ENCODE results near the gene TEAD3. TPM values are rescaled to one million over a fixed set of nuclear protein-coding genes. Genes with fewer than 3 reads are reported as not detected.
A peak's percentile ranks its signal among the peaks of the same experiment; 100 is the strongest.

The TEAD3 gene
- total RNA-seq, 1 donor from 2014 or later: 75.5 TPM

DNA sequence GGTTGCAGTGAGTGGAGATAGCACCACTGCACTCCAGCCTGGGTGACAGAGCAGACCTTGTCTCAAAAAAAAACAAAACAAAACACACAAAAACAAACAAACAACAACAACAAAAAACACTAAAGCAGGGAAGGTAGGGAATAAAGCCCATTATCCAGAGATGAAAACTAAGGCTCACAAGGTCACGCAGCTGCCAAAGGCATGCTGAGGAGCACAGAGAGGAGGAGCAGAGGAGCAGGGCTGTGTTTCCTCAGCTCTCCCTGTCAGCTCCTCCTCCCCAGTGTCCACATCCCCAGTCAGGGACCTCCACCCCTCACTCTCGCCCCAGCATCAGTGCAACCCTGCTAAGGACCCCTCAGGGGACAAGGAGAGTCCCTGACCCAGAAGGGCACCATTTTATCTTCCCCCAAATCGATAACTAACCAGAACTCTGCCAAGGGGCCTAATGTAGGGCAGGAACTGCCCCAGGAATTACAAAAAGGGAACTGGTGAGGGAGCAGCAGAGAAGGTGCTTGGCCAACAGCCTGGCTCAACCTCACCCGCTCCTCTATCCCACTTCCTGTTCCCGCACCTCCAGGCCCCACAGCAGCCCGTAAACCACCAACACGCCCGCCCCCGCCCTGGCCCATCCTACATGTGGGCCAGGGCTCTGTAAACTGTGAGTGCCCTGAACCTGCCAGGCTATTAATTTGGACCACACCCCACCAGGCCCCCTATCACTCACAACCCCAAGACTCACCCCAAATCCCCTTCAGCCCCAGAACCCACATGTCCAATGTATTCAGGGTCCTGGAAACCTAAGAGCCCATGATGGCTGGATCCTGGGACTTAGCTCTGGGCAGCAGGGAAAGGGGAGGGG is 9.0 kb downstream of the TEAD3 start:
- Histone ChIP-seq H3K79me2 (ENCODE audit: insufficient read depth, low read length) (peaks cover 96% of the 10 kb centered on the region), H3K27me3 (ENCODE audit: insufficient read depth, low read length) (no peaks in the 10 kb centered on the region), H3K27ac (ENCODE audit: low read depth, low read length) (peak overlapping the region; percentile 16), H3K4me2 (ENCODE audit: low read length) (peak overlapping the region; percentile 65), H2AFZ (ENCODE audit: low read depth, low read length) (no peak overlapping the region), H3K4me1 (ENCODE audit: insufficient read depth, low read length) (peaks cover 77% of the 10 kb centered on the region), H3K4me3 (ENCODE audit: insufficient read depth, low read depth, low read length) (no peak overlapping the region), H3K9ac (ENCODE audit: low read length) (peak overlapping the region; percentile 39), H3K9me3 (ENCODE audit: insufficient read depth, low read depth, low read length) (no peaks in the 10 kb centered on the region), H4K20me1 (ENCODE audit: insufficient read depth, low read length) (peaks cover 50% of the 10 kb centered on the region), H3K36me3 (ENCODE audit: insufficient read depth, low read length) (peaks cover under 1% of the 10 kb centered on the region)
- H3K36me3 Mint-ChIP-seq (ENCODE audit: low read depth, unreplicated experiment): peaks cover 4% of the 10 kb centered on the region
- peak overlapping the region; percentile 75 for H3K27ac Mint-ChIP-seq (ENCODE audit: unreplicated experiment)
- H3K4me3 Mint-ChIP-seq (ENCODE audit: unreplicated experiment): peak overlapping the region; percentile 64
- no peak for TF ChIP-seq CTCF (IDR thresholded peaks at IDR 0.05; ENCODE audit: insufficient read depth, low read depth, low read length)
- TF ChIP-seq EZH2 (IDR thresholded peaks at IDR 0.05; ENCODE audit: insufficient read depth, low read length): no peak
- DNase-seq (ENCODE audit: low read depth) (peak; percentile 60), FAIRE-seq (no peak)
- H3K4me1 Mint-ChIP-seq (ENCODE audit: low read depth, unreplicated experiment): peaks cover 54% of the 10 kb centered on the region
- no peaks in the 10 kb centered on the region for H3K27me3 Mint-ChIP-seq (ENCODE audit: low read depth, unreplicated experiment)
- no peaks in the 10 kb centered on the region for H3K9me3 Mint-ChIP-seq (ENCODE audit: unreplicated experiment)

DNA sequence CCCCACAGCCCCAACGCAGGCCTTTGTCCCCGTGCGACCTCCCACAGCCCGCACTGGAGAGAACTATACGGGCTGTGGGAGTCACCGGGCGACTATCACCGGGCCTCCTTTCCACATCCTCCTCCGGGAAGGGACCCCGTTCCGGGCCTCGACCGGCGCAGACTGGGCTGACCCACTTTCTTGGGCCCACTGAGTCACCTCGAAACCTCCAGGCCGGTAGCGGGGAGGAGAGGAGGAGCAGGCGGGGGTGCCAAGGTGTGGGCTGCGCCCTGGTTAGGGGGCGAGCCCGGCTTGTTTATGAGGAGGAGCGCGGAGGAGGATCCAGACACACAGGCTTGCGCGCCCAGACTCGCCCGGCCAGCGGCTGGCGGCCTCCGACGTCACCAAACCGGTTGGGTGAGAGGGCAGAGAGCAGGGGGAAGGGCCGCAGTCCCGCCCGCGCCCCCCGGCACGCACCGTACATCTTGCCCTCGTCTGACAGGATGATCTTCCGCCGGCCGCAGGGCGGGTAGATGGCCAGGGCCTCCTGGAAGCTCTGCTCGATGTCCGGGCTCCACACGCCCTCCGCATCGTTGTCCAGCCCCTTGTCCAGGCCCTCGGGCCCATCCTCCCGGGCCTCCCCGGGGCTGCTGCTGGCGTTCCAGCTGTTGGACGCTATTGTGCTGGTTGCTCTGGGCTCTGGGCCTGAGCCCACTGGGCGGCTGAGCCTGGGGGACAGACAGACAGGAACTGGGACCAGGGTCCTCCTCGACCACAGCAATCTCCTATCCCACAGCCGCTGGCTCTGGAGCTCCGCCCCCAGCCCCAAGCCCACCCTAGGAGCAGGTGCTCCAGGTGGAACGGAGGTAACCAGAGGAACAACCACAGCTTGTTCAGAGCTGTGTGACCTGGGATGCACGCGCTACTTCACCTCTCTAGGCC is 10.6 kb downstream of the TEAD3 start:
- Histone ChIP-seq H3K27ac (ENCODE audit: low read depth, low read length) (peak overlapping the region; percentile 79), H3K9me3 (ENCODE audit: insufficient read depth, low read depth, low read length) (no peaks in the 10 kb centered on the region), H3K4me2 (ENCODE audit: low read length) (peak overlapping the region; percentile 62), H3K79me2 (ENCODE audit: insufficient read depth, low read length) (peaks cover 86% of the 10 kb centered on the region), H3K36me3 (ENCODE audit: insufficient read depth, low read length) (peaks cover 8% of the 10 kb centered on the region), H3K27me3 (ENCODE audit: insufficient read depth, low read length) (no peaks in the 10 kb centered on the region), H3K4me3 (ENCODE audit: insufficient read depth, low read depth, low read length) (peak overlapping the region; percentile 10), H4K20me1 (ENCODE audit: insufficient read depth, low read length) (peaks cover 47% of the 10 kb centered on the region), H2AFZ (ENCODE audit: low read depth, low read length) (no peak overlapping the region), H3K9ac (ENCODE audit: low read length) (peak overlapping the region; percentile 45), H3K4me1 (ENCODE audit: insufficient read depth, low read length) (peaks cover 62% of the 10 kb centered on the region)
- no peak for TF ChIP-seq EZH2 (IDR thresholded peaks at IDR 0.05; ENCODE audit: insufficient read depth, low read length)
- no peak for TF ChIP-seq CTCF (IDR thresholded peaks at IDR 0.05; ENCODE audit: insufficient read depth, low read depth, low read length)
- peak overlapping the region; percentile 62 for H3K4me3 Mint-ChIP-seq (ENCODE audit: unreplicated experiment)
- peaks cover 45% of the 10 kb centered on the region for H3K4me1 Mint-ChIP-seq (ENCODE audit: low read depth, unreplicated experiment)
- peaks cover 6% of the 10 kb centered on the region for H3K36me3 Mint-ChIP-seq (ENCODE audit: low read depth, unreplicated experiment)
- FAIRE-seq: no peak
- no peak for DNase-seq (ENCODE audit: low read depth)
- no peaks in the 10 kb centered on the region for H3K27me3 Mint-ChIP-seq (ENCODE audit: low read depth, unreplicated experiment)
- peak overlapping the region; percentile 94 for H3K27ac Mint-ChIP-seq (ENCODE audit: unreplicated experiment)
- no peaks in the 10 kb centered on the region for H3K9me3 Mint-ChIP-seq (ENCODE audit: unreplicated experiment)

Measured in astrocyte (in vitro differentiated cells and primary cell).